CMK (cell line): Measurements from ENCODE around the gene REC114.

Experiments
- DNase-seq: peaks from one replicate; pipeline ENCODE4 v3.0.0-alpha.2; 2010; ENCODE audit warnings: low read depth

REC114 gene

GRCh38 chr15:73605759-73606436 is 162.9 kb downstream of the REC114 start:
- DNase-seq, result no peak

GRCh38 chr15:73607405-73607804 is 164.4 kb downstream of the REC114 start:
- no peak for DNase-seq

GRCh38 chr15:73607843-73608242 is 164.9 kb downstream of the REC114 start:
- no peak for DNase-seq

GRCh38 chr15:73608475-73608874 is 165.5 kb downstream of the REC114 start:
- no peak for DNase-seq

- DNase-seq, result no peak
Measured at GRCh38 chr15:73608941-73609340, 166.0 kb downstream of the REC114 start.
